K562 (cell line): ENCODE results near the gene LRRC8E. TPM values are rescaled to one million over a fixed set of nuclear protein-coding genes. Genes with fewer than 3 reads are reported as not detected.

Source experiments
- CBX8 ChIP-seq: fragments of 200-600 bp; sonication (generic); IDR thresholded peaks from 2 replicates; pipeline ENCODE4 v1.6.1; 2012; ENCODE audit warnings: borderline replicate concordance, mixed run types, low read depth, mild to moderate bottlenecking, moderate library complexity, mixed read lengths, low read length, control low read depth, inconsistent platforms; ENCODE audit not compliant: poor library complexity, severe bottlenecking; ENCODE audit errors: extremely low read depth
- CHD2 ChIP-seq: IDR thresholded peaks from 2 replicates; pipeline ENCODE4 v1.6.1; 2011; ENCODE audit warnings: low read depth, low read length
- CREB5 ChIP-seq: fragments of 250-450 bp; sonication (Bioruptor Pico); IDR thresholded peaks from 2 replicates; pipeline ENCODE4 v1.5.0; 2020; ENCODE audit warnings: mild to moderate bottlenecking
- CREM ChIP-seq: IDR thresholded peaks from 2 replicates; pipeline ENCODE4 v1.6.1; 2014; ENCODE audit warnings: antibody characterized with exemption, low read depth
- CTCF ChIP-seq, 3 experiments: IDR thresholded peaks in 2 of 3; conservative IDR thresholded peaks in 1 of 3; 2 replicates each; pipeline ENCODE4 v1.5.1; 2011 to 2012; ENCODE audit warnings: low read length in 3 of 3, mild to moderate bottlenecking in 3 of 3, control low read depth in 2 of 3, improper control_type of control experiment in 1 of 3, inconsistent platforms in 1 of 3, low read depth in 1 of 3, mixed read lengths in 1 of 3, moderate library complexity in 1 of 3; ENCODE audit not compliant: insufficient read depth in 2 of 3
- IFI16 ChIP-seq: fragments of 250-450 bp; sonication (Bioruptor Pico); IDR thresholded peaks from 2 replicates; pipeline ENCODE4 v2.1.2; 2022; ENCODE audit warnings: mild to moderate bottlenecking, inconsistent platforms
- ILF3 ChIP-seq: fragments of 450-650 bp; IDR thresholded peaks from 2 replicates; pipeline ENCODE4 v1.6.1; 2018; ENCODE audit warnings: antibody characterized with exemption, mild to moderate bottlenecking, moderate library complexity, borderline replicate concordance
- ILK ChIP-seq: fragments of 450-650 bp; IDR thresholded peaks from 2 replicates; pipeline ENCODE4 v1.6.1; 2016; ENCODE audit warnings: missing genetic modification characterization, low read depth, mild to moderate bottlenecking, missing compliant biosample characterization, moderate library complexity, borderline replicate concordance
- KLF13 ChIP-seq: fragments of 450-650 bp; IDR thresholded peaks from 2 replicates; pipeline ENCODE4 v1.6.1; 2016; ENCODE audit warnings: missing genetic modification characterization, low read depth, mild to moderate bottlenecking, missing compliant biosample characterization, moderate library complexity, borderline replicate concordance
- MBD2 ChIP-seq: sonication (generic); IDR thresholded peaks from 2 replicates; pipeline ENCODE4 v1.6.1; 2016; ENCODE audit warnings: low read depth, borderline replicate concordance
- MTA1 ChIP-seq: fragments of 450-650 bp; IDR thresholded peaks from 2 replicates; pipeline ENCODE4 v1.6.1; 2017; ENCODE audit warnings: borderline replicate concordance
- MYC ChIP-seq, 2 experiments: fragments of 250-450 bp in 1 of 2; sonication (Bioruptor Pico) in 1 of 2; IDR thresholded peaks; 2 replicates each; pipeline versions ENCODE4 v1.5.1 to v1.6.1; 2012 to 2021; ENCODE audit warnings: low read depth in 2 of 2, borderline replicate concordance in 1 of 2, improper control_type of control experiment in 1 of 2, low read length in 1 of 2, mild to moderate bottlenecking in 1 of 2, moderate library complexity in 1 of 2
- NFXL1 ChIP-seq: fragments of 450-650 bp; formaldehyde crosslinking; IDR thresholded peaks from 2 replicates; pipeline ENCODE4 v1.4.0; 2021; ENCODE audit warnings: mild to moderate bottlenecking
- PHF20 ChIP-seq: fragments of 450-650 bp; IDR thresholded peaks from 2 replicates; pipeline ENCODE4 v1.6.1; 2018; ENCODE audit not compliant: partially characterized antibody
- POLR2G ChIP-seq: fragments of 200-400 bp; formaldehyde crosslinking; IDR thresholded peaks from 2 replicates; pipeline ENCODE4 v1.6.1; 2017; ENCODE audit warnings: low read depth, mild to moderate bottlenecking, antibody characterized with exemption, low read length, moderate library complexity
- PTBP1 ChIP-seq: fragments of 200-400 bp; formaldehyde crosslinking; IDR thresholded peaks from 2 replicates; pipeline ENCODE4 v1.6.1; 2017; ENCODE audit warnings: low read depth, low read length
- PTRF ChIP-seq: fragments of 450-650 bp; IDR thresholded peaks from 2 replicates; pipeline ENCODE4 v1.6.1; 2016; ENCODE audit warnings: mild to moderate bottlenecking, missing genetic modification characterization, missing compliant biosample characterization
- RBFOX2 ChIP-seq: fragments of 200-400 bp; formaldehyde crosslinking; IDR thresholded peaks from 2 replicates; pipeline ENCODE4 v1.6.1; 2017; ENCODE audit warnings: low read depth, mild to moderate bottlenecking, low read length, moderate library complexity
- RBM25 ChIP-seq: fragments of 200-400 bp; formaldehyde crosslinking; IDR thresholded peaks from 2 replicates; pipeline ENCODE4 v1.6.1; 2018; ENCODE audit warnings: low read length, low read depth, moderate library complexity; ENCODE audit not compliant: severe bottlenecking
- ZBTB5 ChIP-seq: fragments of 450-650 bp; IDR thresholded peaks from 2 replicates; pipeline ENCODE4 v1.6.1; 2017; ENCODE audit warnings: antibody characterized with exemption
- ZNF3 ChIP-seq: fragments of 250-450 bp; sonication (Bioruptor Pico); IDR thresholded peaks from 2 replicates; pipeline ENCODE4 v1.5.0; 2021; ENCODE audit warnings: mild to moderate bottlenecking, moderate library complexity
- ZNF436 ChIP-seq: fragments of 250-450, 450-650 bp; sonication (Bioruptor Pico); formaldehyde crosslinking; IDR thresholded peaks from 2 replicates; pipeline ENCODE4 v1.7.0; 2020; ENCODE audit warnings: mild to moderate bottlenecking
- ZNF644 ChIP-seq: fragments of 200-800 bp; sonication (Bioruptor generic); IDR thresholded peaks from 2 replicates; pipeline ENCODE4 v1.6.1; 2016; ENCODE audit warnings: low read depth, missing genetic modification characterization, missing compliant biosample characterization
- polyA plus RNA-seq, 8 experiments: library from polyadenylated mRNA; depleted of rRNA in 4 of 8; stranded (reverse) in 5 of 8; unstranded in 3 of 8; fragments of >200 nt; fragmentation: Nextera tagmentation in 2 of 8; fragmentation: Illumina TruSeq in 1 of 8; extraction: Ambion mirVana in 2 of 8; extraction: Trizol in 1 of 8; gene quantifications; 2 replicates each; pipeline versions ENCODE4 v1.2.1 to v1.2.3, GENCODE V29; 2011 to 2014; ENCODE audit warnings: inconsistent platforms in 1 of 8, missing spikeins in 1 of 8
- total RNA-seq, 7 experiments: library from RNA; depleted of rRNA in 6 of 7; stranded (reverse); fragments of >200 nt in 6 of 7; fragmentation: Illumina TruSeq in 2 of 7; extraction: Trizol in 2 of 7; gene quantifications; 2 replicates each; pipeline versions ENCODE4 v1.2.1 to v1.2.3, GENCODE V29; 2011 to 2021; ENCODE audit warnings: low replicate concordance in 1 of 7

The LRRC8E gene
- total and polyA plus RNA-seq, 9 of the 15 experiments (the other 6 are each of a cell fraction or from before 2014, with no cell fraction given): 0.08 to 5.7 (median 3.5) TPM; not detected in 1

- TF ChIP-seq CREB5 (CRISPR knock-in tag) (no peak), RBM25 (peak; percentile 27), CHD2 (peak; percentile 68), POLR2G (peak; percentile 99), NFXL1 (CRISPR knock-in tag) (no peak), CREM (peak; percentile 97), RBFOX2 (peak; percentile 99), MYC (IDR thresholded peaks at IDR 0.05; ENCODE audit: low read depth, low read length) (peak; percentile 97), MYC (CRISPR knock-in tag; IDR thresholded peaks at IDR 0.05; ENCODE audit: borderline replicate concordance, low read depth) (peak; percentile 85), PTRF (tag) (no peak), ZNF436 (CRISPR knock-in tag) (no peak), ZBTB5 (no peak), PTBP1 (no peak), ZNF3 (no peak), MBD2 (peak; percentile 90), ILK (tag) (no peak), CBX8 (no peak), CTCF (IDR thresholded peaks at IDR 0.05 in 2 of 3, conservative IDR thresholded peaks at IDR 0.05 in 1 of 3; ENCODE audit: insufficient read depth in 2 of 3, low read depth in 1 of 3, low read length in 3 of 3) (no peak), IFI16 (CRISPR knock-in tag) (no peak), MTA1 (peak; percentile 96), ZNF644 (no peak), ILF3 (peak; percentile 35; the same call in 1 of the 2 replicates), PHF20 (peak; percentile 91), KLF13 (peak; percentile 70)
Observed at GRCh38 chr19:7943444-7944176, 55.3 kb downstream of the LRRC8E start, which contains the start of gene TIMM44 (continued).
